CD8-positive, alpha-beta memory T cell (primary cell): ENCODE results near the gene ZSCAN2. TPM values are rescaled to one million over a fixed set of nuclear protein-coding genes. Genes with fewer than 3 reads are reported as not detected.
A peak's percentile ranks its signal among the peaks of the same experiment; 100 is the strongest.
"Not testable (repeated sequence)": the region's sequence is repeated elsewhere in the genome, so short reads cannot be mapped to it uniquely, and the experiment has no call there.

ENCODE experiments used
- CTCF ChIA-PET: fragments of 350-600 bp; sonication (Branson Sonifier 250); formaldehyde crosslinking; loops from one replicate; lab custom pipeline; 2021; ENCODE audit warnings: antibody characterized with exemption; lab: Charles Lee
- POLR2A ChIA-PET: fragments of 350-600 bp; sonication (Branson Sonifier 250); formaldehyde crosslinking; loops from one replicate; lab custom pipeline; 2021; ENCODE audit warnings: antibody characterized with exemption; lab: Charles Lee
- DNase-seq, 5 donors: peaks; one replicate each; pipeline versions ENCODE4 v3.0.0 to v3.0.0-alpha.2; 2020 to 2022; ENCODE audit warnings: mixed read lengths in 1 of 5
- H3K27ac ChIP-seq: one replicate; pipeline ENCODE4 v1.7.0; 2013; ENCODE audit warnings: low read depth, mild to moderate bottlenecking, low read length, moderate library complexity
- H3K27me3 ChIP-seq: 2 replicates; pipeline ENCODE4 v1.7.0; 2013; ENCODE audit warnings: low read length, mild to moderate bottlenecking; ENCODE audit not compliant: insufficient read depth, poor library complexity, severe bottlenecking
- H3K36me3 ChIP-seq: 2 replicates; pipeline ENCODE4 v1.7.0; 2013; ENCODE audit warnings: mild to moderate bottlenecking, low read length, moderate library complexity; ENCODE audit not compliant: insufficient read depth
- H3K4me1 ChIP-seq: 2 replicates; pipeline ENCODE4 v1.7.0; 2013; ENCODE audit warnings: mild to moderate bottlenecking, low read length, moderate library complexity; ENCODE audit not compliant: insufficient read depth
- H3K4me3 ChIP-seq: 2 replicates; pipeline ENCODE4 v1.7.0; 2013; ENCODE audit warnings: mild to moderate bottlenecking, low read length
- H3K9me3 ChIP-seq: 2 replicates; pipeline ENCODE4 v1.7.0; 2013; ENCODE audit warnings: mild to moderate bottlenecking, low read length
- H3K27ac Mint-ChIP-seq, 8 donors: one replicate each; pipeline ENCODE4 v1.8.0; 2020 to 2021; ENCODE audit warnings: mixed read lengths in 8 of 8, mild to moderate bottlenecking in 6 of 8, inconsistent platforms in 3 of 8, moderate library complexity in 3 of 8
- H3K27me3 Mint-ChIP-seq, 2 donors: one replicate each; pipeline ENCODE4 v1.8.0; 2020 to 2021; ENCODE audit warnings: mixed read lengths in 2 of 2, mild to moderate bottlenecking in 1 of 2, moderate library complexity in 1 of 2
- H3K36me3 Mint-ChIP-seq, 3 donors: one replicate each; pipeline ENCODE4 v1.8.0; 2020 to 2021; ENCODE audit warnings: mixed read lengths in 3 of 3, inconsistent platforms in 1 of 3, mild to moderate bottlenecking in 1 of 3
- H3K4me1 Mint-ChIP-seq, 3 donors: one replicate each; pipeline ENCODE4 v1.8.0; 2020 to 2021; ENCODE audit warnings: mixed read lengths in 3 of 3, inconsistent platforms in 1 of 3, mild to moderate bottlenecking in 1 of 3
- H3K4me3 Mint-ChIP-seq, 7 donors: one replicate each; pipeline ENCODE4 v1.8.0; 2020 to 2021; ENCODE audit warnings: mixed read lengths in 7 of 7, mild to moderate bottlenecking in 6 of 7, moderate library complexity in 4 of 7, inconsistent platforms in 2 of 7
- H3K9me3 Mint-ChIP-seq, 5 donors: one replicate each; pipeline ENCODE4 v1.8.0; 2020 to 2022; ENCODE audit warnings: mixed read lengths in 5 of 5, mild to moderate bottlenecking in 3 of 5, moderate library complexity in 2 of 5, inconsistent platforms in 1 of 5
- polyA plus RNA-seq: library from polyadenylated mRNA; unstranded; fragments of 300-500 nt; fragmentation: Illumina TruSeq; gene quantifications from one replicate; pipeline ENCODE4 v1.2.3, GENCODE V29; 2021
- total RNA-seq, 2 experiments: library from RNA; stranded (reverse); gene quantifications; one replicate each; pipeline ENCODE4 v1.2.3, GENCODE V29; 2021

ZSCAN2 gene
- total and polyA plus RNA-seq, 3 experiments from 2014 or later: 6.0 to 14.3 (median 13.5) TPM

GRCh38 chr15:84638103-84638502 lies 37.3 kb downstream of the ZSCAN2 start:
- H3K4me1 Mint-ChIP-seq: peaks cover 25 to 30% (median 25%) of the 10 kb centered on the region in 3 donors
- CTCF ChIA-PET: interaction anchor here (1.0 to 1.5 kb wide), 4 partner anchors 9 to 29 kb away, joined by 3 to 4 read pairs (median 4); no protein-coding TSS in a partner anchor
- Histone ChIP-seq H3K27ac (no peak overlapping the region), H3K4me3 (no peak overlapping the region), H3K36me3 (peaks cover 32% of the 10 kb centered on the region), H3K9me3 (no peaks in the 10 kb centered on the region), H3K4me1 (peaks cover 30% of the 10 kb centered on the region), H3K27me3 (no peaks in the 10 kb centered on the region)
- no peaks in the 10 kb centered on the region for H3K27me3 Mint-ChIP-seq
- peaks cover 0 to 64% (median 10%) of the 10 kb centered on the region in 3 donors for H3K36me3 Mint-ChIP-seq
- DNase-seq: no peak
- no peaks in the 10 kb centered on the region for H3K9me3 Mint-ChIP-seq
- peak overlapping the region in 3 of 7 donors; percentile 1 to 67 (median 12) for H3K4me3 Mint-ChIP-seq
- H3K27ac Mint-ChIP-seq: peak overlapping the region in 5 of 8 donors; percentile 20 to 89 (median 66)
- POLR2A ChIA-PET: interaction anchor here (0.6 to 0.9 kb wide), 2 partner anchors 15 to 67 kb away, joined by 3 read pairs; no protein-coding TSS in a partner anchor

GRCh38 chr15:84641871-84642270 lies 41.1 kb downstream of the ZSCAN2 start:
- H3K4me1 Mint-ChIP-seq, H3K9me3 Mint-ChIP-seq, DNase-seq, CTCF ChIA-PET, H3K27me3 Mint-ChIP-seq, H3K9me3 ChIP-seq, H3K27me3 ChIP-seq, H3K4me3 ChIP-seq, H3K27ac ChIP-seq, H3K27ac Mint-ChIP-seq, H3K4me3 Mint-ChIP-seq, H3K4me1 ChIP-seq: not testable (repeated sequence)
- POLR2A ChIA-PET: interaction anchor here (0.7 kb wide), 1 partner anchor 10 kb away, joined by 3 read pairs; no protein-coding TSS in a partner anchor
- peaks cover 50% of the 10 kb centered on the region for H3K36me3 ChIP-seq
- peaks cover 0 to 85% (median 5%) of the 10 kb centered on the region in 3 donors for H3K36me3 Mint-ChIP-seq

- CTCF ChIA-PET: interaction anchor here (1.2 kb wide), 1 partner anchor 11 kb away, joined by 3 read pairs; no protein-coding TSS in a partner anchor
- not testable (repeated sequence) for H3K27ac ChIP-seq, H3K27me3 ChIP-seq, H3K27me3 Mint-ChIP-seq, H3K4me3 Mint-ChIP-seq, H3K4me3 ChIP-seq, H3K9me3 Mint-ChIP-seq, H3K9me3 ChIP-seq, H3K4me1 Mint-ChIP-seq, DNase-seq, H3K4me1 ChIP-seq
- POLR2A ChIA-PET: interaction anchor here (0.7 kb wide), 1 partner anchor 11 kb away, joined by 3 read pairs; no protein-coding TSS in a partner anchor
- peaks cover 57% of the 10 kb centered on the region for H3K36me3 ChIP-seq
- H3K27ac Mint-ChIP-seq: peak overlapping the region in 1 of 8 donors; percentile 6
- peaks cover under 1 to 88% (median 5%) of the 10 kb centered on the region in 3 donors for H3K36me3 Mint-ChIP-seq
Observed at GRCh38 chr15:84642640-84643039, 41.8 kb downstream of the ZSCAN2 start.

- Histone ChIP-seq H3K27me3 (no peaks in the 10 kb centered on the region), H3K36me3 (peaks cover 57% of the 10 kb centered on the region), H3K27ac (no peak overlapping the region), H3K4me3 (no peak overlapping the region), H3K4me1 (no peaks in the 10 kb centered on the region), H3K9me3 (no peaks in the 10 kb centered on the region)
- no peaks in the 10 kb centered on the region for H3K27me3 Mint-ChIP-seq
- H3K4me1 Mint-ChIP-seq: peaks cover 4 to 9% (median 5%) of the 10 kb centered on the region in 3 donors
- DNase-seq: no peak
- peaks cover 7 to 90% (median 12%) of the 10 kb centered on the region in 3 donors for H3K36me3 Mint-ChIP-seq
- H3K4me3 Mint-ChIP-seq: no peak overlapping the region
- ChIA-PET POLR2A (interaction anchor here (0.9 kb wide), 1 partner anchor 10 kb away, joined by 3 read pairs; the partner anchor contains the start of gene WDR73), CTCF (interaction anchor here (1.2 kb wide), 1 partner anchor 9 kb away, joined by 3 read pairs; no protein-coding TSS in a partner anchor)
- H3K9me3 Mint-ChIP-seq: no peaks in the 10 kb centered on the region
- no peak overlapping the region for H3K27ac Mint-ChIP-seq
Observed at GRCh38 chr15:84643838-84644237, 43.0 kb downstream of the ZSCAN2 start.

GRCh38 chr15:84645496-84645895 lies 44.7 kb downstream of the ZSCAN2 start:
- Mint-ChIP-seq H3K4me1 (peaks cover 6 to 13% (median 10%) of the 10 kb centered on the region in 3 donors), H3K9me3 (no peaks in the 10 kb centered on the region), H3K4me3 (no peak overlapping the region), H3K27ac (peak overlapping the region in 2 of 8 donors; percentile 11 to 82), H3K36me3 (peaks cover 7 to 83% (median 16%) of the 10 kb centered on the region in 3 donors), H3K27me3 (no peaks in the 10 kb centered on the region)
- H3K27ac ChIP-seq: no peak overlapping the region
- H3K4me1 ChIP-seq: no peaks in the 10 kb centered on the region
- POLR2A ChIA-PET: no interaction called here
- H3K27me3 ChIP-seq: no peaks in the 10 kb centered on the region
- no peaks in the 10 kb centered on the region for H3K9me3 ChIP-seq
- peaks cover 53% of the 10 kb centered on the region for H3K36me3 ChIP-seq
- CTCF ChIA-PET: no interaction called here
- no peak for DNase-seq
- no peak overlapping the region for H3K4me3 ChIP-seq

- Mint-ChIP-seq H3K27ac (peak overlapping the region in 4 of 8 donors; percentile 15 to 92 (median 60)), H3K27me3 (no peaks in the 10 kb centered on the region), H3K4me1 (peaks cover 6 to 13% (median 10%) of the 10 kb centered on the region in 3 donors), H3K4me3 (no peak overlapping the region), H3K36me3 (peaks cover 7 to 79% (median 12%) of the 10 kb centered on the region in 3 donors), H3K9me3 (no peaks in the 10 kb centered on the region)
- ChIA-PET CTCF (no interaction called here), POLR2A (interaction anchor here (0.7 kb wide), 1 partner anchor 37 kb away, joined by 3 read pairs; no protein-coding TSS in a partner anchor)
- no peak for DNase-seq
- Histone ChIP-seq H3K36me3 (peaks cover 50% of the 10 kb centered on the region), H3K4me3 (no peak overlapping the region), H3K27me3 (no peaks in the 10 kb centered on the region), H3K9me3 (no peaks in the 10 kb centered on the region), H3K27ac (no peak overlapping the region), H3K4me1 (no peaks in the 10 kb centered on the region)
Observed at GRCh38 chr15:84645997-84646396, 45.2 kb downstream of the ZSCAN2 start.

- CTCF ChIA-PET: interaction anchor here (0.9 to 1.0 kb wide), 2 partner anchors 10 to 281 kb away, joined by 3 read pairs; no protein-coding TSS in a partner anchor
- Mint-ChIP-seq H3K4me3 (no peak overlapping the region), H3K36me3 (peaks cover 10 to 79% (median 20%) of the 10 kb centered on the region in 3 donors), H3K9me3 (no peaks in the 10 kb centered on the region), H3K27ac (peak overlapping the region in 7 of 8 donors; percentile 5 to 77 (median 50)), H3K27me3 (no peaks in the 10 kb centered on the region), H3K4me1 (peaks cover 15 to 26% (median 25%) of the 10 kb centered on the region in 3 donors)
- no peak overlapping the region for H3K4me3 ChIP-seq
- H3K4me1 ChIP-seq: peaks cover 6% of the 10 kb centered on the region
- H3K27me3 ChIP-seq: no peaks in the 10 kb centered on the region
- no peak overlapping the region for H3K27ac ChIP-seq
- DNase-seq: no peak
- peaks cover 59% of the 10 kb centered on the region for H3K36me3 ChIP-seq
- POLR2A ChIA-PET: interaction anchor here (0.6 kb wide), 1 partner anchor 10 kb away, joined by 3 read pairs; the partner anchor contains the start of gene NMB
- H3K9me3 ChIP-seq: no peaks in the 10 kb centered on the region
Observed at GRCh38 chr15:84647726-84648125, 46.9 kb downstream of the ZSCAN2 start.

GRCh38 chr15:84648539-84648938 lies 47.7 kb downstream of the ZSCAN2 start:
- CTCF ChIA-PET: interaction anchor here (0.7 to 1.6 kb wide), 5 partner anchors 10 to 280 kb away, joined by 3 to 5 read pairs (median 5); partner anchors contain the start of gene NMB
- POLR2A ChIA-PET: interaction anchor here (0.6 to 0.9 kb wide), 3 partner anchors 14 to 213 kb away, joined by 3 to 4 read pairs (median 4); no protein-coding TSS in a partner anchor
- Histone ChIP-seq H3K4me1 (peaks cover 13% of the 10 kb centered on the region), H3K27me3 (no peaks in the 10 kb centered on the region), H3K4me3 (no peak overlapping the region), H3K9me3 (no peaks in the 10 kb centered on the region), H3K36me3 (peaks cover 59% of the 10 kb centered on the region), H3K27ac (no peak overlapping the region)
- Mint-ChIP-seq H3K4me3 (peak overlapping the region in 1 of 7 donors; percentile 60), H3K27ac (peak overlapping the region in 3 of 8 donors; percentile 8 to 61 (median 23)), H3K27me3 (no peaks in the 10 kb centered on the region), H3K4me1 (peaks cover 15 to 31% (median 27%) of the 10 kb centered on the region in 3 donors), H3K9me3 (no peaks in the 10 kb centered on the region), H3K36me3 (peaks cover 10 to 71% (median 20%) of the 10 kb centered on the region in 3 donors)
- DNase-seq: no peak
